ENCODE results near the gene ESM1. TPM values are rescaled to one million over a fixed set of nuclear protein-coding genes. Genes with fewer than 3 reads are reported as not detected.

Gene ESM1
- total RNA-seq, 1 experiment from 2014 or later = not detected

DNA sequence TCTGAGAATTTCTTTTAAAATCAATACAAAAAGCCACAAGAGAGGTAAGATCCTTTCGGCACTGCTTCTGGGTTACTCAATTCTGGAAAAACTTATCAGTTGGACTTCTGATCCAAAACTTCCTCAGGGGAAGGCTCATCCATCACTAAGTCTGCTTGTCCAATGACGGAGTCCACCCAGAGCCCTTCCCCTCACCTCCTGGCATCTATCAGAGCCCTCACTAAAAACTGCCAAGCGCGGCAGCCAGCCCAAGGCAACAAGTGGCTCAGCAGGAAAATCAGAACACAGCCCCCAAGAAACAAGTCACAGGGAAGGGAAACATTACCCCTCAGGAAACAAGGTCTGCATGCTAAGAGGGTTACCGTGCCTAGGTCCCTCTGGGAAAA, 869 bp upstream of the ESM1 start:
- ChIA-PET CTCF (no interaction called here), POLR2A (no interaction called here)
- Histone ChIP-seq H3K27me3 (ENCODE audit: control insufficient read depth, insufficient read depth, low read length) (peaks cover 26% of the 10 kb centered on the region), H3K36me3 (ENCODE audit: control insufficient read depth, insufficient read depth, low read length) (no peaks in the 10 kb centered on the region), H3K9me3 (ENCODE audit: control insufficient read depth, insufficient read depth, low read depth, low read length) (no peaks in the 10 kb centered on the region), H3K27ac (ENCODE audit: low read length) (no peak overlapping the region), H3K4me3 (ENCODE audit: low read depth in 2 of 2, low read length in 2 of 2) (no peak overlapping the region), H3K4me1 (ENCODE audit: control insufficient read depth, insufficient read depth, low read length) (no peaks in the 10 kb centered on the region)
- ATAC-seq (no peak), DNase-seq (ENCODE audit: low read depth, low spot score) (no peak)
- intact Hi-C loops (cut with micrococcal nuclease; ENCODE audit: unreplicated experiment) = no loop called here
- TF ChIP-seq TCF7L2 (IDR thresholded peaks at IDR 0.05; ENCODE audit: low read depth, low read length) (no peak), SIN3A (IDR thresholded peaks at IDR 0.05; ENCODE audit: borderline replicate concordance, insufficient read depth, low read depth, low read length) (no peak), POLR2AphosphoS5 (IDR thresholded peaks at IDR 0.05; ENCODE audit: low read depth, low read length) (no peak)
- TF ChIP-seq, protein P1, sequence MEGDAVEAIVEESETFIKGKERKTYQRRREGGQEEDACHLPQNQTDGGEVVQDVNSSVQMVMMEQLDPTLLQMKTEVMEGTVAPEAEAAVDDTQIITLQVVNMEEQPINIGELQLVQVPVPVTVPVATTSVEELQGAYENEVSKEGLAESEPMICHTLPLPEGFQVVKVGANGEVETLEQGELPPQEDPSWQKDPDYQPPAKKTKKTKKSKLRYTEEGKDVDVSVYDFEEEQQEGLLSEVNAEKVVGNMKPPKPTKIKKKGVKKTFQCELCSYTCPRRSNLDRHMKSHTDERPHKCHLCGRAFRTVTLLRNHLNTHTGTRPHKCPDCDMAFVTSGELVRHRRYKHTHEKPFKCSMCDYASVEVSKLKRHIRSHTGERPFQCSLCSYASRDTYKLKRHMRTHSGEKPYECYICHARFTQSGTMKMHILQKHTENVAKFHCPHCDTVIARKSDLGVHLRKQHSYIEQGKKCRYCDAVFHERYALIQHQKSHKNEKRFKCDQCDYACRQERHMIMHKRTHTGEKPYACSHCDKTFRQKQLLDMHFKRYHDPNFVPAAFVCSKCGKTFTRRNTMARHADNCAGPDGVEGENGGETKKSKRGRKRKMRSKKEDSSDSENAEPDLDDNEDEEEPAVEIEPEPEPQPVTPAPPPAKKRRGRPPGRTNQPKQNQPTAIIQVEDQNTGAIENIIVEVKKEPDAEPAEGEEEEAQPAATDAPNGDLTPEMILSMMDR (IDR thresholded peaks at IDR 0.05) = no peak
- TF ChIP-seq, protein P2, sequence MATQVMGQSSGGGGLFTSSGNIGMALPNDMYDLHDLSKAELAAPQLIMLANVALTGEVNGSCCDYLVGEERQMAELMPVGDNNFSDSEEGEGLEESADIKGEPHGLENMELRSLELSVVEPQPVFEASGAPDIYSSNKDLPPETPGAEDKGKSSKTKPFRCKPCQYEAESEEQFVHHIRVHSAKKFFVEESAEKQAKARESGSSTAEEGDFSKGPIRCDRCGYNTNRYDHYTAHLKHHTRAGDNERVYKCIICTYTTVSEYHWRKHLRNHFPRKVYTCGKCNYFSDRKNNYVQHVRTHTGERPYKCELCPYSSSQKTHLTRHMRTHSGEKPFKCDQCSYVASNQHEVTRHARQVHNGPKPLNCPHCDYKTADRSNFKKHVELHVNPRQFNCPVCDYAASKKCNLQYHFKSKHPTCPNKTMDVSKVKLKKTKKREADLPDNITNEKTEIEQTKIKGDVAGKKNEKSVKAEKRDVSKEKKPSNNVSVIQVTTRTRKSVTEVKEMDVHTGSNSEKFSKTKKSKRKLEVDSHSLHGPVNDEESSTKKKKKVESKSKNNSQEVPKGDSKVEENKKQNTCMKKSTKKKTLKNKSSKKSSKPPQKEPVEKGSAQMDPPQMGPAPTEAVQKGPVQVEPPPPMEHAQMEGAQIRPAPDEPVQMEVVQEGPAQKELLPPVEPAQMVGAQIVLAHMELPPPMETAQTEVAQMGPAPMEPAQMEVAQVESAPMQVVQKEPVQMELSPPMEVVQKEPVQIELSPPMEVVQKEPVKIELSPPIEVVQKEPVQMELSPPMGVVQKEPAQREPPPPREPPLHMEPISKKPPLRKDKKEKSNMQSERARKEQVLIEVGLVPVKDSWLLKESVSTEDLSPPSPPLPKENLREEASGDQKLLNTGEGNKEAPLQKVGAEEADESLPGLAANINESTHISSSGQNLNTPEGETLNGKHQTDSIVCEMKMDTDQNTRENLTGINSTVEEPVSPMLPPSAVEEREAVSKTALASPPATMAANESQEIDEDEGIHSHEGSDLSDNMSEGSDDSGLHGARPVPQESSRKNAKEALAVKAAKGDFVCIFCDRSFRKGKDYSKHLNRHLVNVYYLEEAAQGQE (IDR thresholded peaks at IDR 0.05; ENCODE audit: insufficient read depth in 1 of 2, low read depth in 2 of 2, low read length in 1 of 2) = no peak
- in situ Hi-C loops (cut with HindIII; ENCODE audit: low pct_unique_long_range_greater_than_20kb, low sequenced_read_pairs) = no loop called here
- no TSS peak for BruUV-seq (replicated peaks)

DNA sequence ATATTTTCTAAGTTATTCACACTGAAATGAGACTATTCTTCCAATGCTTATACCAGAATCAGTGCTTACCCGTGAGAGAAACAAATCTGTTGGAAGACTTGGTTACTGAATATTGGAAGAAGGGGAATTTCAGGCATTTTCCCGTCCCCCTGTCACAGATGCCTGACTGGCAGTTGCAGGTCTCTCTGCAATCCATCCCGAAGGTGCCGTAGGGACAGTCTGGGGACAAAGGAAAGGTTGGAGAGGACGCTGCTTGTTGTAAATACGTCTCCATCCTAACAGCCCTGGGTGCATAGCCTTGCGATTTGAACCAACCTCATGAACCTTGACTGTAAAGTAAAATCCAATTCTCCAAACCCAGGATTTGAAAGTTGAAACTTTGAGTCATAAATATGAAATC, 3.5 kb downstream of the ESM1 start:
- in situ Hi-C loops (cut with HindIII; ENCODE audit: low pct_unique_long_range_greater_than_20kb, low sequenced_read_pairs) (no loop called here), intact Hi-C loops (cut with micrococcal nuclease; ENCODE audit: unreplicated experiment) (no loop called here)
- ATAC-seq = no peak
- Histone ChIP-seq H3K4me1 (ENCODE audit: control insufficient read depth, insufficient read depth, low read length) (no peaks in the 10 kb centered on the region), H3K9me3 (ENCODE audit: control insufficient read depth, insufficient read depth, low read depth, low read length) (no peaks in the 10 kb centered on the region), H3K27ac (ENCODE audit: low read length) (no peak overlapping the region), H3K4me3 (ENCODE audit: low read depth in 2 of 2, low read length in 2 of 2) (peak overlapping the region in 1 of 2 experiments; percentile 1; a peak in 1 of 4 replicates), H3K27me3 (ENCODE audit: control insufficient read depth, insufficient read depth, low read length) (peaks cover 29% of the 10 kb centered on the region), H3K36me3 (ENCODE audit: control insufficient read depth, insufficient read depth, low read length) (no peaks in the 10 kb centered on the region)
- BruUV-seq (replicated peaks) = no TSS peak
- ChIA-PET CTCF (no interaction called here), POLR2A (no interaction called here)
- DNase-seq (ENCODE audit: low read depth, low spot score) = no peak
- TF ChIP-seq TCF7L2 (IDR thresholded peaks at IDR 0.05; ENCODE audit: low read depth, low read length) = no peak
- no peak for TF ChIP-seq POLR2AphosphoS5 (IDR thresholded peaks at IDR 0.05; ENCODE audit: low read depth, low read length)
- no peak for TF ChIP-seq SIN3A (IDR thresholded peaks at IDR 0.05; ENCODE audit: borderline replicate concordance, insufficient read depth, low read depth, low read length)
- TF ChIP-seq, protein P1 (IDR thresholded peaks at IDR 0.05) = no peak
- TF ChIP-seq, protein P2 (IDR thresholded peaks at IDR 0.05; ENCODE audit: insufficient read depth in 1 of 2, low read depth in 2 of 2, low read length in 1 of 2) = no peak

All from Panc1 (cell line).